ENCODE results near the gene UBQLN1. TPM values are rescaled to one million over a fixed set of nuclear protein-coding genes. Genes with fewer than 3 reads are reported as not detected.
"Not testable (repeated sequence)": the region's sequence is repeated elsewhere in the genome, so short reads cannot be mapped to it uniquely, and the experiment has no call there.

Gene UBQLN1
- total and polyA plus RNA-seq, 5 experiments from 2014 or later: 65.4 to 122 (median 70.8) TPM

- peaks cover 24 to 43% (median 39%) of the 10 kb centered on the region in 4 donors for H3K4me1 Mint-ChIP-seq
Measured at GRCh38 chr9:83708515-83709158, 879 bp upstream of the UBQLN1 start.

GRCh38 chr9:83707518-83707767 lies 315 bp downstream of the UBQLN1 start:
- H3K27ac Mint-ChIP-seq: peak overlapping the region; percentile 95 to 100 (median 99)
- peak overlapping the region; percentile 85 to 100 (median 94) for H3K4me3 Mint-ChIP-seq
- ATAC-seq: no peak
- H3K4me1 Mint-ChIP-seq: peaks cover 27 to 54% (median 45%) of the 10 kb centered on the region in 4 donors
- H3K36me3 Mint-ChIP-seq: peaks cover 6 to 23% (median 11%) of the 10 kb centered on the region in 3 donors
- H3K27me3 Mint-ChIP-seq: no peaks in the 10 kb centered on the region
- POLR2A ChIA-PET: interaction anchor here (0.8 to 3.6 kb wide), 18 partner anchors 8 to 273 kb away, joined by 3 to 39 read pairs (median 4); partner anchors contain the start of genes HNRNPK, IDNK, KIF27 and RMI1
- DNase-seq: no peak
- no peaks in the 10 kb centered on the region for H3K9me3 Mint-ChIP-seq

More at GRCh38 chr9:83708515-83709158, 879 bp upstream of the UBQLN1 start:
- peak in 7 of 10 donors; percentile 23 to 68 (median 33) for DNase-seq
- H3K27me3 Mint-ChIP-seq: no peaks in the 10 kb centered on the region
- H3K27ac Mint-ChIP-seq: peak overlapping the region; percentile 95 to 100 (median 99)
- H3K36me3 Mint-ChIP-seq: peaks cover 6 to 20% (median 12%) of the 10 kb centered on the region in 3 donors
- peak overlapping the region; percentile 85 to 100 (median 94) for H3K4me3 Mint-ChIP-seq
- POLR2A ChIA-PET: interaction anchor here (0.9 to 3.6 kb wide), 17 partner anchors 13 to 586 kb away, joined by 3 to 39 read pairs (median 6); partner anchors contain the start of genes HNRNPK, IDNK, KIF27 and RMI1
- peak; percentile 18 to 44 for ATAC-seq
- no peaks in the 10 kb centered on the region for H3K9me3 Mint-ChIP-seq

- H3K36me3 Mint-ChIP-seq: peaks cover 6 to 23% (median 10%) of the 10 kb centered on the region in 3 donors
- POLR2A ChIA-PET: interaction anchor here (0.8 to 3.6 kb wide), 15 partner anchors 7 to 273 kb away, joined by 3 to 39 read pairs (median 6); partner anchors contain the start of genes HNRNPK, IDNK, KIF27 and RMI1
- H3K4me3 Mint-ChIP-seq: peak overlapping the region; percentile 85 to 100 (median 94)
- H3K27me3 Mint-ChIP-seq: no peaks in the 10 kb centered on the region
- H3K9me3 Mint-ChIP-seq: no peaks in the 10 kb centered on the region
- ATAC-seq (peak; percentile 35 to 36), DNase-seq (peak; percentile 44 to 84 (median 67))
- H3K27ac Mint-ChIP-seq: peak overlapping the region; percentile 96 to 100 (median 99)
- H3K4me1 Mint-ChIP-seq: peaks cover 28 to 58% (median 49%) of the 10 kb centered on the region in 4 donors
Measured at GRCh38 chr9:83706676-83707517, 861 bp downstream of the UBQLN1 start.

- Mint-ChIP-seq H3K4me3 (peak overlapping the region; percentile 85 to 100 (median 94)), H3K4me1 (peaks cover 36 to 73% (median 64%) of the 10 kb centered on the region in 4 donors), H3K36me3 (peaks cover 6 to 23% (median 10%) of the 10 kb centered on the region in 3 donors), H3K27ac (peak overlapping the region; percentile 45 to 100 (median 97))
- not testable (repeated sequence) for H3K27me3 Mint-ChIP-seq, ATAC-seq, DNase-seq, H3K9me3 Mint-ChIP-seq
- POLR2A ChIA-PET: interaction anchor here (0.6 kb wide), 1 partner anchor 80 kb away, joined by 3 read pairs; no protein-coding TSS in a partner anchor
Measured at GRCh38 chr9:83705219-83705651, 2.5 kb downstream of the UBQLN1 start.

DNA sequence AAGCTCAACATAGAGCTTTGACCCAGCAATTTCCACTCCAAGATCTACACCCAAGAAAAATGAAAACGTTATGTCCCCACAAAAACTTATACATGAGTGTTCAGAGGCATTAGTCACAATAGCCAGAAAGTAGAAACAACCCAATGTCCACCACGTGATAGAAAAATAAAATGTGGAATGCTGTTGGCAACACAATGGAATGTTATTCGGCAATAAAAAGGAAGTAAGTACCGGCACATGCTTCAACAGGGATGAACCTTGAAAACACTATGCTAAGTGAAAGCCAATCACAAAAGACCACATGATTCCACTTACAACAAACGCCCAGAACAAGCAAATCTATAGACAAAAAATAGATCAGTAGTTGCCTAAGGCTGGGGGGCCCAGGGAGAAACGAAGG lies 6.0 kb downstream of the UBQLN1 start:
- Mint-ChIP-seq H3K27ac (peak overlapping the region in 6 of 10 donors; percentile 8 to 62 (median 50)), H3K4me3 (peak overlapping the region in 8 of 10 donors; percentile 1 to 59 (median 50))

GRCh38 chr9:83701286-83701685 lies 6.5 kb downstream of the UBQLN1 start:
- H3K27ac Mint-ChIP-seq: peak overlapping the region in 2 of 10 donors; percentile 0 to 8

More for the DNA sequence above, 6.0 kb downstream of the UBQLN1 start:
- Mint-ChIP-seq H3K9me3 (no peaks in the 10 kb centered on the region), H3K36me3 (peaks cover 4 to 28% (median 10%) of the 10 kb centered on the region in 3 donors), H3K27me3 (no peaks in the 10 kb centered on the region), H3K4me1 (peaks cover 36 to 91% (median 75%) of the 10 kb centered on the region in 4 donors)
- POLR2A ChIA-PET: no interaction called here
- ATAC-seq (no peak), DNase-seq (no peak)

DNA sequence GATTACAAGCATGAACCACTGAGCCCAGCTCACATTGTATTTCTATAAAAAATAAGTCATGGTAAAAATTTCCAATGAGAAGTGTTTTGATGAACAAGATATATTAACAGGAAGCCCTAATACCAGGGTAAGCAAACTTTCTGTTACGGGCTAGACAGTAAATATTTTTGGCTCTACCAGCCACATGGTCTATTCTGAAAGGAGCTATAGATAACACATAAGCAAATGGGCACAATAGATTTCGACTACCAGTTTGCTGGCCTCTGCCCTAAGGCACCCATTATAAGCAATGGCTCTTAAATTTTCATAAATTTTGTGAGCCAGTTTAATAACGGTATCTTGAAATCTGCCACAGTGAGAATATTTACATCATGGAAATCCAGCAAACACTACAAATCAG lies 8.1 kb downstream of the UBQLN1 start:
- H3K9me3 Mint-ChIP-seq: no peaks in the 10 kb centered on the region
- DNase-seq (no peak), ATAC-seq (no peak)
- H3K36me3 Mint-ChIP-seq: peaks cover 0 to 13% (median 0%) of the 10 kb centered on the region in 3 donors
- no peaks in the 10 kb centered on the region for H3K27me3 Mint-ChIP-seq
- peak overlapping the region in 5 of 10 donors; percentile 12 to 75 (median 44) for H3K27ac Mint-ChIP-seq
- peak overlapping the region in 6 of 10 donors; percentile 3 to 74 (median 51) for H3K4me3 Mint-ChIP-seq
- H3K4me1 Mint-ChIP-seq: peaks cover 24 to 88% (median 70%) of the 10 kb centered on the region in 4 donors
- POLR2A ChIA-PET: interaction anchor here (1.0 kb wide), 1 partner anchor 8 kb away, joined by 3 read pairs; the partner anchor contains the start of gene UBQLN1

More at GRCh38 chr9:83701286-83701685, 6.5 kb downstream of the UBQLN1 start:
- DNase-seq (no peak), ATAC-seq (no peak)
- Mint-ChIP-seq H3K4me1 (peaks cover 32 to 91% (median 74%) of the 10 kb centered on the region in 4 donors), H3K4me3 (peak overlapping the region in 6 of 10 donors; percentile 24 to 59 (median 54)), H3K27me3 (no peaks in the 10 kb centered on the region), H3K36me3 (peaks cover 0 to 24% (median 10%) of the 10 kb centered on the region in 3 donors), H3K9me3 (no peaks in the 10 kb centered on the region)
- POLR2A ChIA-PET: interaction anchor here (0.6 kb wide), 1 partner anchor 18 kb away, joined by 3 read pairs; no protein-coding TSS in a partner anchor

DNA sequence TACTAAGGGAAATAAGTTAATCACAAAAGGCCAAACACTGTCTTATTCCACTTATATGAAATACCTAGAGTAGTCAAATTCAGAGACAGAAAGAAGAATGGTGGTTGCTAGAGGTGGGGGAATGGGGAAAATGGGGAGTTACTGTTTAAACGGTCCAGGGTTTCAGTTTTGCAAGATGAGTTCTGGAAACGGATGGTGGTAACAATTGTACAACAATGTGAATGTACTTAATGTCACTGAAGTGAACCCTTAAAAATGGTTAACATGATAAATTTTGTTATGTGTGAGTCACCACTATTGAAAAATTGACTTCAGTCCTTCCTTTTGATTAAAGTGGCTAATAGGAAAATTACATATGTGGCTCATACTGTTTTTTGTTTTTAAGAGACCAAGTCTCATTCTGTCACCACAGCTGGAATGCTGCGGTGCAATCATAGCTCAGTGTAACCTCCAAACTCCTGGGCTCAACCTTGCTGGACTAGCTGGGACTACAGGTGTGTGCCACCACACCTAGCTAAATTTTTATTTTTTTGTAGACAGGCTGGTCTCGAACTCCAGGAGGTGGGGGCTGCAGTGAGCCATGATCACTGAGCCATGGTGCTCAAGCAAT lies 8.7 kb downstream of the UBQLN1 start:
- peaks cover 28 to 88% (median 71%) of the 10 kb centered on the region in 4 donors for H3K4me1 Mint-ChIP-seq
- H3K9me3 Mint-ChIP-seq: no peaks in the 10 kb centered on the region
- H3K27ac Mint-ChIP-seq: peak overlapping the region in 5 of 10 donors; percentile 3 to 75 (median 36)
- ATAC-seq: no peak
- POLR2A ChIA-PET: interaction anchor here (1.0 kb wide), 1 partner anchor 8 kb away, joined by 3 read pairs; the partner anchor contains the start of gene UBQLN1
- peaks cover 0 to 12% (median 0%) of the 10 kb centered on the region in 3 donors for H3K36me3 Mint-ChIP-seq
- H3K27me3 Mint-ChIP-seq: no peaks in the 10 kb centered on the region
- DNase-seq: no peak
- H3K4me3 Mint-ChIP-seq: peak overlapping the region in 8 of 10 donors; percentile 6 to 56 (median 39)

DNA sequence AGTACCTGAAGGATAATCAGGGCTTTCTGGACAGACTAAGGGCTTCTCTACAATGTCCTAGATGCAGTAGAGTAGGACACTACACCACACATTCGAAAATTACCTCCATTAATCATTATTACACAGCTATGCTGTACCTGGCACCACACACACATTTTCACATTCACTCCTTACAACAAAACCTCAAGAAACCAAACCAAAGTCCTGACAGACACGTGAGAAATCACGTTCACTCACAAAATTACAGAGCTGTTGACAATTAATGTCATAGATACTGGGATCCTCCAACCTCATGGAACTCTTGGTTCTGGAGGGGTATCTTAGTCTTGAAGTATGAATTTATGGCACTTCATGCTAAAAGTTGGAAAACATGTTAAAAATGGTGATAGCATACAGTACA lies 16.3 kb downstream of the UBQLN1 start:
- H3K9me3 Mint-ChIP-seq: no peaks in the 10 kb centered on the region
- peak overlapping the region in 9 of 10 donors; percentile 0 to 64 (median 10) for H3K4me3 Mint-ChIP-seq
- ATAC-seq (no peak), DNase-seq (no peak)
- H3K4me1 Mint-ChIP-seq: peaks cover 39 to 91% (median 87%) of the 10 kb centered on the region in 4 donors
- H3K27me3 Mint-ChIP-seq: no peaks in the 10 kb centered on the region
- peaks cover 0 to 13% (median 0%) of the 10 kb centered on the region in 3 donors for H3K36me3 Mint-ChIP-seq
- H3K27ac Mint-ChIP-seq: peak overlapping the region in 4 of 10 donors; percentile 1 to 4 (median 3)
- POLR2A ChIA-PET: no interaction called here

DNA sequence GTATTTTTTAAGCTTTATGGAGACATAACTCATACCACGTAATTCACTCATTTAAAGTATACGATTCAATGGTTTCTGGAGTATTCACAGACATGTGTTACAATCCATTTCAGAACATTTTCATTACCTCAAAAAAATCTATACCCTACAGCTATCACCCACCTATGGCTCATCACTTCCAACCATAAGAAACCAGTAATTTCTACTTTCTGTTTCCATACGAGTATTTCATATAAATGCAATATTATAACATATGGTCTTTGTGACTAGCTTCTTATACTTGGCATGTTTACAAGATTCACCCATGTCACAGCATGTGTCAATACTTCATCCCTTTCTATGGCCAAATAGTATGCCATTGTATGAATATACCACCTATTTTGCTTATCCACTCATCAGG lies 18.8 kb downstream of the UBQLN1 start:
- Mint-ChIP-seq H3K9me3 (no peaks in the 10 kb centered on the region), H3K27ac (peak overlapping the region in 7 of 10 donors; percentile 2 to 74 (median 25)), H3K4me1 (peaks cover 38 to 83% (median 77%) of the 10 kb centered on the region in 4 donors), H3K27me3 (no peaks in the 10 kb centered on the region), H3K4me3 (peak overlapping the region in 6 of 10 donors; percentile 13 to 73 (median 32)), H3K36me3 (peaks cover 0 to 20% (median 3%) of the 10 kb centered on the region in 3 donors)
- DNase-seq: no peak
- POLR2A ChIA-PET: interaction anchor here (1.8 kb wide), 1 partner anchor 19 kb away, joined by 8 read pairs; the partner anchor contains the start of gene UBQLN1
- ATAC-seq: no peak

GRCh38 chr9:83681490-83681889 lies 26.3 kb downstream of the UBQLN1 start:
- H3K27ac Mint-ChIP-seq: peak overlapping the region in 5 of 10 donors; percentile 18 to 76 (median 51)
- H3K36me3 Mint-ChIP-seq: peaks cover 0 to 84% (median 17%) of the 10 kb centered on the region in 3 donors

More at GRCh38 chr9:83681490-83681889, 26.3 kb downstream of the UBQLN1 start:
- no peaks in the 10 kb centered on the region for H3K9me3 Mint-ChIP-seq
- POLR2A ChIA-PET: no interaction called here
- H3K4me3 Mint-ChIP-seq: no peak overlapping the region
- H3K27me3 Mint-ChIP-seq: no peaks in the 10 kb centered on the region
- H3K4me1 Mint-ChIP-seq: peaks cover 13 to 33% (median 22%) of the 10 kb centered on the region in 4 donors
- ATAC-seq (no peak), DNase-seq (no peak)
